T-helper 22 cell (primary cell): Measurements from ENCODE around the gene THRB.

Source experiments
- DNase-seq: peaks from one replicate; pipeline ENCODE4 v3.0.0-alpha.2; 2020; ENCODE audit warnings: low read depth

THRB gene

DNA sequence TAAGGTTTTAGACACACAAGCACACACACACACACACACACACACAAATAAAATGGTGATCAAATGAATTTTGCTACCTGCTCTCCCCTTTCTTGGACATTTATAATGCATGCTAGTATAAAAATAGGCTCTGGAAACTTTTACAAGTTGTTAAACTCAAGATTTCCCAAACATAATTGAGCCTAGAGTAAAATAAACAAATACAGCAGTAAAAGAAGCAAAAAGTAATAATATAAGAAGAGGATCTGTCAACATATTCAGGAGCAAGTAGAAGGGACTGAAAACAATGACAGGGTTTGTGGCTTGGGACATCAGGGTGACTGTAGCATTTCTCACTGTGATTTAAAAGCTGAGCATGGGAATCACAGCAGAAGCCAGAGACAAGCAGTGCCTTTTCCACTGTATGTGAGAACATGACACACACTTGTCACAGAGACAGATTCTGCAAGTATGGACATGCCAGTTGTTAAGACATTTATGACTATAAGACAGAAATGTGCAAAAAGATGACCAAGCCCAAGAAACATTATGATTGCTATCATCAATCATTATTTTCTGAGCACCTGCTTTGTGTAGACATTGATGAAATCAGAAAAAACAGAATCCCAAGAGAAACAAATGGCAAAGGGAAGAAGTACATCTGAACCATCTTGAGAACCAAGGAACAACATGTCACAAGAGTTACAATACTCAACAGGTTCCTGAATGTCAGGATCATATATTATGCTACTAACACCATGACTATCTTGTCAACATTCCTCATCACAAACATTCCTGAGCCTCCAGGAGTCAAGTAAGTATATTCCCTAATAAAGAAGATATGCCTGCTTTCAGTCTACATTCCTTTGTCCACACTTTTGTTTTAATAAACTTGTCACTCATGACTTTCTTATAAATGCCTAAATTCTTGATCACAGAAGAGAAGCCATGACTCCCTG is 7.1 kb downstream of the THRB start:
- no peak for DNase-seq

DNA sequence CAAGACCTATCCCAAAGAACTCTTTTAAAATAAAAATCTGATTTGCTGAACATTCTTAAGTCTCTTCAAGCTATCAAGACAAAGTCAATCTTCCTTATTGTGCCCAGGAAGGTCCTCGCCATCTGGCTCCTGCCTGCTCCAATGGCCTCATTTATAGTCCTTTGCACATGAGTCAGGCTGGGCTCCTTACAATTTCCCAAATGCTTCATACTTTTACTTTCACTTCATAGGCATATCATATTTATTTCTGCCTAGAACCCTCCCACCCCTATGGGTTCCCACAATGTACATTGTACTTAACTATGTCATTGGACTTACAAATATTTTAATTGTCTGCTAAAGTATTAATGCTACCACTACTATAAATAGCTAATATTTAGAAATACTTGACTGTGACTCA is 9.1 kb downstream of the THRB start:
- no peak for DNase-seq

DNA sequence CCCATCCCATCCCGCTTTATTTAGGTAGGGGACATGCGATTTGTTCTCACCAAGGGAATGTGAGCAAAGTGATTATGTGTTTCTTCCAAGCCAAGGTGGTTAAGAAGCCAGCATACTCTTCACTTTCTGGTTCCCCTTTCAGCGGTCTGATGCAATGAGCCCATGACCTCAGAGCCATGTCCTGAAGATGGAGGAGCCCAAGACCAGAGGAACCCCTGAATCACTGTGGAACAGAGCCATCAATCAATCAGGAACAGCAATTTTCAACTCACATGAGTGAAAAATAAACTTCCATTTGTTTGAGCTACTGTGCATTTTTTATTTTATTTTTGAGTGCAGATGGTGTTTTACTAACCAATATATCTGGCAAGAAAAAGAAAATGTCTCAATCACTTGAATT is 10.8 kb downstream of the THRB start:
- DNase-seq, result no peak

DNA sequence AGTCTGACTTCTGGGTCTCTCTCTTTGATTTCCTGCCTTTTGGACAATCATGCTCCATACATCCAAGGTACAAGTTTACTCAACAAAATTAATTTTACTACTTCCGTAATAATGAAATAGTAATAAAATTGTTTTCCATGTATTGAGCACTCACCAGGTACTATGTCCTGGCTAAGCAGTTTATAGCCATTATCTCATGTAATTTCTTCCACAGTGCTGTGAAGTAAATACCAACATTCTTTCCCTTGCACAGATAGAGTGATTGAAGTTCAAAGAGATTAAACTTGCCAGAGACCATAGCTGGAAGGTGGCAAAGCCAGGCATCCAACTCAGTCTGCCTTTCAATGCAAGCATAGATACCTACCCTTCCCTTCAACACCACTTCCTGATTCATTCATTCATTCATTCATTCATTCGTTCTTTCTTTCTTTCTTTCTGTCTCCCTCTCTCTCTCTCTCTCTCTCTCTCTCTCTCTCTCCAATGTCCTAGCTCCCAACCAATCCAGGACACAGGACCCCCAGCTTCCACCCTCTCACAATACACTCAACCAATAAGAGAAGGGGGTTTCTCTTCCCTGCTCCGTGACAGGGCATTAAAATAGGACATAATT is 12.4 kb downstream of the THRB start:
- DNase-seq, result no peak

DNA sequence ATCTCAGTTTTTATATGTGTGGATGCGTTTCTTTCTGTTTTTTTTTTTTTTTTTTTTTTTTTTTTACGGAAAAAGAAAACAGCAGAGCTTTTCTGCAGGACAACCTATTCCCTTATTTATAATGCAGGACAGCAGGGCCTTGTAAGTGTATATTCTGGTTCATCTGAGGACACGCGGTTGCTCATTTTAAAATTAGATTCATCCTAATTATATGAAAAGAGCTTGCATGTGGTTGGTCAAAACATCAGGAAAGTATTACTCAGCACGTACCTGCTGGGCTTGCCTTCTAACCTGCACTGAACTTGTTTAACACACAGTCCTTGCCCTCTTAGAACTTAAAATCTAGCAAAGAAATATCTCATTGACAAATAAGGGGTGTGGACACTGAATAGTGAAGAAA is 13.5 kb downstream of the THRB start:
- DNase-seq, result no peak

DNA sequence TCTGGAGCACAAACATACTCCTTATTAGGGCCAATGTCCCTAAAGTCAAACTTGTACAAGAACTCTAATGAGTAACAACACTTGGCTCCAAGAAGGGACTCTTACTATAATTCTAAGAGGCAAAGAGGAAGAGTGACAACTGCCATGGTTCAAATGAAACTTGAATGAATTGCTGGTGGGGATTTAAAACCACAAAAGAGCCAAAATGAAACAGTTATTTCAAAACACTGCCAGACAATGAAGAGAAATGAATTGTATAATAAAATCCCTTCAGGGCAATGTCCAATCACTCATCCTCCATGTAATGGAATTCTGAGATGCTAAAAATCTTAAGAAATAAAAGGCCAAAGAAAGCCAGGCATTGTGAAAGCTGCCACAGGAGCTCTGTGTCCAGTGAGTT is 14.2 kb downstream of the THRB start:
- no peak for DNase-seq

DNA sequence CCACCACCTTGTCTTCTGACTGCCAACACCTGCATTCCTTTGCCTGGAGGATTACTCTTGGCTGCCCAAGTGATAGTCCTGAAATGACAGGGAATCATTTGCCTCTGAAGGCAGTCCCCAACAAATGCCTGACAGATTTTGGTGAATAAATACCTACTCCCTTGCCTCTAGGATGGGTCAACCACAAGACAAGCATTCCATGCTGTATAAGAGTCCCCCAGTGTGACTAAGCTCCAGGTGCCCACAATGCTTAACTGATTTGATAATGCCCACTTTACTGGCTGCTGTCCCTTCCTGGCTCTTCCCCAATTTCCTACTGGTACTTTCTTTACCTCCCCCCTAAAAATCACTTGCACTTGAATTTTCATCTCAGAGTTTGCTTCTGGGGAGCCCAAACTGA is 14.8 kb downstream of the THRB start:
- DNase-seq, result no peak

DNA sequence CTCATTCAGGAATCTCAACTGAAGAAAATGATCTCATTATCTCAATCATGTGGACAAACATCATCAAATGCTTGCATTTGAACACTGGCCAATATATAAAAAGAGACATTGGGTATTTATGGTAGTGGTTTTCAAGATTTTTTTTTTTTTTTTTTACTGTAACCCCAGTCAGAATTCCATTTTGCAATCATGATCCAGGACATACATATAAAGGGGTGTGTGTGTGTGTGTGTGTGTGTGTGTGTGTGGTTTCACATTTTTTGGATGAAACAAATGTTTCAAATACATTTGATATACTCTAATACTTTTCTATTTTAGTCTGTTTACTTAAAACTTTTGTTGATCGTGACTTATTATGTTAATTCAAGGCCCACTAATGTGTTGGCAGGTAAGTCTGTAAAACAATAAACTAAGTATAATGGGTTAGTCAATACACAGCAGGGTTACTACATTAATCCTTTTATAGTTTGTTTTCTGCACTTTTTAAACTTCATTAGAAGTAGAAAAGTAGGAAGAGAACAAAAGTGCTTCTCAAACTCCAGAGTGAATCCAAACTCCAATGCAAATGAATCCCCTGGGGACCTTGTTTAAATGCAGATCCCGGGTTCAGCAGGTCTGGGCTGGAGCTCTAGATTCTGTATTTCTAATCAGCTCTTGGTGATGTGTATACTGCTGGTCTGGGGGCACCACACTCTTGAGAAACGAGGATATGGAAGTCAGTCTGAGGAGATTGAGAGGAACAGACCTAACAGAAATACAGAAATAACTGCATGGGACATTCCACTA is 17.6 kb downstream of the THRB start:
- no peak for DNase-seq

DNA sequence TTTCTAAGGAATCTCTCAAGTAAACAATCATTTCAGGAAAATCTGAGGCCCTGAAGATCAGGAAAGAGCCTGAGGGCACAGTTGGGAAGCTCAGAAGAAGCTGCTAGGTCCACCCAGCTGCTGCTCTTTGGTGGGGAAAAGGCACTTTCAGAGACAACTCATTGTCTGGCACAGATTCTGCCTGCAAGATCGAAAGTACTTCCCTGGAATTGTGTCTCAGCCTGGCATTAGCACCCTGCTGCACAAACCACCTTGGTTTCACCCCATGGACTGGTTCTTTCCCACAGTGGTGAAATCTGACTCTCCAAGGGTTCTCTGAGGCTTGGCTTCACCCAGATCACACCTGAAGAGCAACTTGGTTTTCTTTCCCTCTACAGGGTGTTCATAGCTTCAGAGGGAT is 18.7 kb downstream of the THRB start:
- no peak for DNase-seq

DNA sequence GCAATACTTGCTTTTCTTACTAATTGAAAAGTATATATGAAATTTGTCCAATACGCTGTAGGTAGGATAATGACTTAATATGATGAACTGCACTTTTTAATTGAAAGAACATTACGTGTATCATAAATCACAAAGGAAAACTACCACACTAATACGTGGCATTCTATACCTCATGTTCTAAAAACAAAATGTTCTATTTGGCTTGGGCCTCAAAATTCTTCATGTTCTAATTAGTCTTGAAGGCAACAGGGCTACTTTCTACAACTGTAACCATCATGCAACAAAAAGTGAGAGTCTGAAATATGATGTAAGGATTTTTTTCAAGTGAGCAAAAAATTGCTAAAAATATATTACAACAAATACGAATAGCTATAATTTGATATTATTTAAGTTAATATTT is 19.8 kb downstream of the THRB start:
- no peak for DNase-seq

DNA sequence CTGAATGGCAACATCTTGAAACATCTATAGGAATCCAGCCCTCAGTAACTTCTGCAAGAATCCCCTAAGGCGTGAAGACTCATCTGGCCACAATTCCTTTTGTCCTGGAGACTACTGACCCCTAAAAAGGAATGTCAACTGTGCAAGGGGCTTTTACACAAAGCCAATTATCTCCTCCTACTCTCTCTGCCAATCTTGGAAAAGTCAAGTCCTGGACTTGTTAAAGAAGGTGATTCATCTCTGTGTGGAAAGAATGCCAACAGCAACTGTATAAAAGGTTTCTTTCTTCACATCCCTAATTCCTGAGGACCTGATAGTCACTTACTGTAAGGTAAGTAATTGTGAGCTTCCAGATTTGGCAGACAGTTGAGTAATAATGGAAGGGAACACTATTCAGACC is 22.3 kb downstream of the THRB start:
- DNase-seq, result no peak

DNA sequence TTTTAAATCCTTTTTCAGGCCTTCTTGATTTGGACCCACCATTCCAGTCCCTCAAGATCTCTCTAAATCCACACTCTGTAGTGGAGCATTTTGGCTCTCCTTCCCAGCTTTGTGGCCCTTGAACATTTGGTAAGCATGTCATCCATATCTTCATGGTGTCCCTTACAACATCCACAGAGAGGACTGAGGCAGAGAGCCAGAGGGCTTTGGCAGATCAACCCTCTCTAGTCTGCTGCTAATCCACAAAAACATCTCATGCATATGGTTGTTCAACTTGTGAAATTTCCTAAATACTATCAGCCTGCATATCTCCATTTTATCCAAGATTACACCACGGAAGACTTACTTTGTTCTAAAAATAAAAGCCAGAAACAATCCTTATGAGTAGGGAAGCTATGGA is 23.2 kb downstream of the THRB start:
- DNase-seq, result no peak

DNA sequence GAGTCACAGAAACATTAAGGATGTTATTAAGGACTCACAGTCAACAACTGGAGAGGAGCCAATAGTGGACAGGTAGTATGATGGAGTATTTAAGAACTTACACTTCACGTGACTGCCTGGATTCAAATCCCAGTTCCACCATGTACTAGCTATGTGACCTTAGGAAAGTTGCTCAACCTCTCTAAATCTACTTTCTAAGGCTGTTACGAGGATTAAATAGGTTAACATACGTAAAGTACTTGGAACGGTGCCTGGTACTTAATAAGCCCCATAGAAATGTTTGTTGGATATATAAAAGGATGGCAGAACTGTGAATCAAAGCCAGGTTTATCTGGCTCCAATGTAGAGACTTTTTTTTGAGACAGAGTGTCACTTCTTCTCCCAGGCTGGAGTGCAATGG is 24.4 kb downstream of the THRB start:
- no peak for DNase-seq

DNA sequence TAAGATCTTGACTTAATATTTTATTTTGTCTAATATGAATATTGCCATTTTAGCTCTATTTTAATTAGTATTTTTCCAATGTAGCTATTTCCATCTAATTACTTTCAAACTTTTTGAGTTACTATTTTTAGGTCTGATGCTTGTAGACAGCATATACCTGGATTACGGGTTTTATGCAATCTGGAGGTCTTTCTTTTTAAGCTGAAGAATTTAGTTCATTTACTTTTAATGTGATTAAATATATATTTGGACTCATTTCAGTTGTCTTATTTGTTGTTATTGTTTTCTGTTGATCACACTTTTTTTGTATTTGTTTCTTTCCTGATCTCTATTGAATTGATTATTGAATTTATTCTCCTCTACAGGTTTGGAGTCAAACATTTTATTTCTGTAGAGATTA is 30.3 kb downstream of the THRB start:
- DNase-seq, result no peak

DNA sequence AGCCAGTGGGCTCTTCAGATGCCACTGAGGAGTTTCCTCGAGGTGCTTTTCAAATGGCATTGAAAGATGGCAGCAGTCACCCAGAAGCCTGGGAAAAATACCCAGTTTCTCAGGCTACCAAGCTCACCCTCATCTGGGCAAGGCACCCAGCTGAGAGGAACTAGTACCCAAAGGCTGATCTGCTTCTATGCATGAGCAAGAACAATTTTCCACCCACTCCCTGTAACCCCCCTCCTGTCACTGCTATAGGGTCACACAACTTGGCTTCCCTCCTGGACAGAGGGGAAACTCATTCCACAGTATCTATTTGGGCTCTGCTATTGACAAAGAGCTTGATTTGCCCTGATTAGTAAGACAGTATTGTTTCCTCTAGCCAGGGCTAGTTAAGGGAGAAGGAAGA is 31.9 kb downstream of the THRB start:
- DNase-seq, result no peak

DNA sequence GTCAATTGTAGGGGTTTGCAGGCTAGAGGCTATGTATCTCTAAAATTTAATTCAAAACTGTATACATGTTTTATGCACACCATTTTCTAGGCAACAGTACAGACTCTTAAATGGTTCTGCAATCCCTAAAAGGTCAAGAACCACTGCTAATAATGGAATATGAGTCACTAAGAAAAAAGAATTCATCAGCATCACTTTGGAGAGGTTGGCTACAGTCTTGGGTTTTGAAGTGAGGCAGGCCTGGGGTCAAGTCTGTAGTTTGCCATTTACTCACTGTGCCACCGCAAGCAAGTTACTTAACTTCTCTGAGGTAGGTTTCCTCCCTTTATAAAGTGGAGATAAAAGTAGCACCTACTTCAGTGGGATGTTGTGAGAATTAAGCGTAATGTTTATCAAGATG is 33.7 kb downstream of the THRB start:
- DNase-seq, result no peak

DNA sequence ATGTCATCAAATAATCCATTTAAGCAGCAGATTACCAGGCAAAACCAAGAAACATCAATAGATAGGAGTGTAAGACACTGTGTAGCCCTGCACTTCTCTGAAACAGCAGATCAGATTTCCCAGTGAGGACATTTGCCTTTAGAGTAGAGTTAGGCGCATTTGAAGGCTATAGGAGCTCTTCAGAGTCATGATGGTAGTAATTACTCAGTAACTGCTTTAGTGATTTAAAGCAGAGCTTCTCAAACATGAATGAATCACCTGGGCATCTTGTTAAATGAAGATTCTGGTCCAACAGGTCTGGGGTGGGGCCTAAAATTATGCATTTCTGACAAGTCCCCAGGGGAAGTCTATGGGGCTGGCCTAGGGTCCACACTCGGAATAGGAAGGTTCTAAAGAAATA is 36.9 kb downstream of the THRB start:
- no peak for DNase-seq

DNA sequence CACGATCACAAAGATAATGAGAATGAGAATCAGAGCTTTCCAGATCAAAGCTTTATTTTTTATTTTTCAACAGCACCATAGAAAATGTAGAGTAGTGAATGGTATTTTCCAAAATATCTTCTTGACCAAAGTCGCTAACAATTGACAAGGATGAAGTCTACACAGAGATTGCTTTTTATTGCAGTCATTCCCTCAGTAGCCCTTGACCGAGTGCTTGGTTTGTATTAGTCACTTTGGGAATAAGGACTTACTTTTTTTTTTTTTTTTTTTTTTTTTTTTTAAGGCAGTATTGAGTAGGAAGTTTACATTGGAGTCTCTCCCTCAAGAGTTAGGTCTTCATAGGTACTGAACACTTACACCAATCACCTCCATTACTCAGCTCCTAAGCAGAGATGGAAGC is 39.8 kb downstream of the THRB start:
- no peak for DNase-seq

DNA sequence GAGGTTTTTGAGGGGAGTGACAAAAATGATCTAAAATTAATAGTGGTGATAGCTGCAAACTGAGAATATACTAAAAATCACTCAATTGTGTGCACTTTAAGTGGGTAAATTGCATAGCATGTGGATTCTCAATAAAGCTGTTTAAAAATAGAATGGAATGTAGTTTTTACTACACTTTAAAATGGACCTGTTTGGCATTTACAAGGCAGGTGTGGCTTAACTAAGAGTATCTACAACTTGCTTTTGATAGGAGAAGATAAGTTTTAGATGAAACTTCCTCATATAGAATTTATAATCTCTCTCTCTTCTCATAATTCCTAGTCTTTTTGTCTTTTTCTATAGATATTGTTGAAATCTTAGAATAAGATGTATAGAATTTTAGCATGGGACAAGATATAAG is 40.3 kb downstream of the THRB start:
- DNase-seq, result no peak

DNA sequence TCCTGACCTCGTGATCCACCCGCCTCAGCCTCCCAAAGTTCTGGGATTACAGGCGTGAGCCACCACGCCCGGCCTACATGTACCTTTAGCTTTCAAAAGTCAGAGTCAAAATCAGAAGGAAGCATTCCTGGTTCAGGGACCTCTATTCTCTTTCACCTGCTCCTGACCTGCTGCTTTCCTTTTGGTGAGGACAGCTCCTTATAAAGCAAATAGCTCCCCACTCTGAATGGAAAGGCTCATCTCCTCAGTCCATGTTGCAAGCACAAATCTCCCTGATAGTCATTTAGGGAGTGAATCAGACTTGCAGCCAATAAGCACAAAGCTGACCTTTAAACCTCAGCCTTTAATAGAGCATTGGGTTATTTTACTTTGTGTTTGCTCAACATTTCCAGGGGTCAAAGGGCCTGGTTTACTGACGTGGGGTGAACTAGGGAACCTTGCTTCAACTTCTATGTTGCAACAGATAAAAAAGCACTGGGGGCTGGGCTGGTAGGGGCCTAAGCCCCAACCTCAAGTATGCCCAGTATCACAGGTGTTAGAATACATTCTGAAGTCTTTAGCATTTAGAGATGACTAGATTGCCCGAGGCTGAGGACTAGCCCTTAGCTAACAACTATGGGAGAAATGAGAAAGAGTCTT is 43.1 kb downstream of the THRB start:
- no peak for DNase-seq

DNA sequence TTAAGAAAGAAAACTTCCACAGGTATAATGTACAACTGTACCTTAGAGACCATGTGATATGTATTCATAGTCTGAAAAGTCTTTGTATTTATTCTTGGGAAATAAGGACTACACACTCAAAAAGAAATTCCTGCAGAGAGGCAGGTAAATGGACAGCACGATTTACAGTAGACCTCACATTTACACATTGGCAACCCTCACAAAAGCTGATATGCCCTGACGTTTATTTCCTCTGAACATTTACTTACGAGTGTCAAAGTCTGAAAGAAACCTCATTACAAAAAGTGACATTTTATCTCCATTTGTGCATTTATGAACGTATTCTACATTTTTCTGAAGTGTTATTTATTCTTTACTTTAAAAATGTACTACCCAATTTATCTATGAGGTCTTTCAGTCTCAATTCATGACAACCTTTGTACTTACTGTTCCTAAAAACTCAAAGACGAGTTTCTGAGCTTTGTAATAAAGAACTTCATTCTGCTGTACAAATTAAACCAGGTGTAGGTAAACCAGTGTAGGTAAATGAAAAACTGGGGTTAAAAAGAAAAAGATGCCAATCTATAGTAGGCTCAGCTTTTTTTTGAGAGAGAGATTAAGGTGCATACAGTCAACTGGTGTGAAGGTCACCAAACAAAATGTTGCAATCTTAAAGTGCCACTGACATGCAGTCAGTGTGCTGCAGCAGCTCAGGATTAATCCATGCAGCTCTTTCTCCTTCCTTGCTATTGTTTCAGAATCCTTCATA is 44.3 kb downstream of the THRB start:
- DNase-seq, result no peak

DNA sequence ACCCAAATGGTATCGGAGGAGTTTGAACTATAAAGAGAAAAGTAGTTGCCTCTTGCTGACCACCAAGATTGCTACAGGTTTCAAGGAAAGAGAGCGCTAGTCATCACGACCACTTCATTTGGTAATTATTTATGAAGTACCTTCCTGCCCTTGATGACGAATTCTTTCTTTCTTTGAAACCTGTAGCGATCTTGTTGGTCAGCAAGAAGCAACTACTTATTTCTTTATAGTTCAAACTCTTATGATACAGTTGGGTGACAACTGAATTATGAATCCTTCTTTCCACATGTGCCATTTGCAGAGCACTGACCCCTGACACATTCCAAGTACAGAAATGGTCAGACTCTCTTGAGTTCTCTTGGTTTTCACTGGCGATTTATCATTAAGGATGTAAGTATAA is 46.8 kb downstream of the THRB start:
- DNase-seq, result no peak
